Spleen (tissue), 7 donors: Measurements from ENCODE around the gene USP17L21.
"Not testable (repeated sequence)": the region's sequence is repeated elsewhere in the genome, so short reads cannot be mapped to it uniquely, and the experiment has no call there.

Source experiments
- CTCF ChIP-seq, 11 experiments: fragments of 200-600 bp in 7 of 11; fragments of 450-650 bp in 4 of 11; sonication (generic) in 4 of 11; IDR thresholded peaks in 8 of 11; conservative IDR thresholded peaks in 3 of 11; 1 replicate in 7 of 11; 2 replicates in 4 of 11; pipeline versions ENCODE4 v1.4.0 to v1.8.0; 2016 to 2021; ENCODE audit warnings: antibody characterized with exemption in 11 of 11, inconsistent platforms in 4 of 11, mild to moderate bottlenecking in 1 of 11
- POLR2A ChIP-seq, 3 donors: fragments of 450-650 bp; IDR thresholded peaks; one replicate each; pipeline ENCODE4 v1.5.1; 2017; ENCODE audit warnings: antibody characterized with exemption in 3 of 3, mild to moderate bottlenecking in 1 of 3
- POLR2AphosphoS5 ChIP-seq, 3 donors: sonication (generic); formaldehyde crosslinking; IDR thresholded peaks; one replicate each; pipeline ENCODE4 v1.5.1; 2017; ENCODE audit warnings: antibody characterized with exemption in 3 of 3
- donor health status: DM: no; HTN: no; CAD: no; lungs with moderate emphysema.
- donor health status: DM: no; HTN: no; CAD: no.
- donor health status: DM: no; HTN: no; CAD: no.

DNA sequence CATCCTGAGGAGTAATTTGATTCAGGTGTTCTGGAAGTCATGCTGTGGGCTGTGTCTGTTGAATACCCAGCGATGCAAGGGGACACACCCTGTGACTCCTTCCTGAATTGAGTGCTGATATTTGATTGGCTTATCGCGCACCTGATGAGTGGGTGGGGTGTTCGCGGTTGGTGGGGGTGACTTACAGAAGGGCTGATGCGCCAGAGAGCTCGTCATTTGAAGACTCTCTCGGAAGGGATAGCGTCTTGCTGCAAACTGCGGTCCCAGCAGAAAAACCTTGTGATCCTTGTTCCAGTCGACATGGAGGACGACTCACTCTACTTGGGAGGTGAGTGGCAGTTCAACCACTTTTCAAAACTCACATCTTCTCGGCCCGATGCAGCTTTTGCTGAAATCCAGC, 47.6 kb upstream of the USP17L21 start, which contains the start of gene USP17L11:
- TF ChIP-seq CTCF (IDR thresholded peaks at IDR 0.05 in 8 of 11, conservative IDR thresholded peaks at IDR 0.05 in 3 of 11); POLR2AphosphoS5 (IDR thresholded peaks at IDR 0.05); POLR2A (IDR thresholded peaks at IDR 0.05): not testable (repeated sequence)
